ENCODE data around the gene HEATR3.
A peak's percentile ranks its signal among the peaks of the same experiment; 100 is the strongest.

HEATR3 gene

GRCh38 chr16:50136399-50136798 lies 70.6 kb downstream of the HEATR3 start:
- Histone ChIP-seq H3K4me3 (no peak overlapping the region), H3K9me3 (no peaks in the 10 kb centered on the region), H3K27me3 (ENCODE audit: low read depth) (no peaks in the 10 kb centered on the region), H3K4me1 (no peaks in the 10 kb centered on the region), H3K36me3 (replicated peaks) (no peaks in the 10 kb centered on the region)
- in situ Hi-C loops (cut with MboI; ENCODE audit: low sequenced_read_pairs): no loop called here
- no peak for DNase-seq (ENCODE audit: low spot score in 2 of 2)

- H3K9me3 ChIP-seq: no peaks in the 10 kb centered on the region
- in situ Hi-C loops (cut with MboI; ENCODE audit: low sequenced_read_pairs): no loop called here
- no peak for DNase-seq (ENCODE audit: low spot score in 2 of 2)
- no peaks in the 10 kb centered on the region for H3K36me3 ChIP-seq (replicated peaks)
- no peaks in the 10 kb centered on the region for H3K27me3 ChIP-seq (ENCODE audit: low read depth)
- H3K4me1 ChIP-seq: no peaks in the 10 kb centered on the region
- no peak overlapping the region for H3K4me3 ChIP-seq
Observed at GRCh38 chr16:50137268-50137667, 71.5 kb downstream of the HEATR3 start.

GRCh38 chr16:50139580-50139979 lies 73.8 kb downstream of the HEATR3 start:
- H3K4me3 ChIP-seq: no peak overlapping the region
- H3K36me3 ChIP-seq (replicated peaks): no peaks in the 10 kb centered on the region
- H3K4me1 ChIP-seq: no peaks in the 10 kb centered on the region
- DNase-seq (ENCODE audit: low spot score in 2 of 2): no peak
- H3K27me3 ChIP-seq (ENCODE audit: low read depth): no peaks in the 10 kb centered on the region
- in situ Hi-C loops (cut with MboI; ENCODE audit: low sequenced_read_pairs): no loop called here
- H3K9me3 ChIP-seq: no peaks in the 10 kb centered on the region

- Histone ChIP-seq H3K36me3 (replicated peaks) (no peaks in the 10 kb centered on the region), H3K4me3 (no peak overlapping the region), H3K27me3 (ENCODE audit: low read depth) (no peaks in the 10 kb centered on the region), H3K4me1 (no peaks in the 10 kb centered on the region), H3K9me3 (no peaks in the 10 kb centered on the region)
- in situ Hi-C loops (cut with MboI; ENCODE audit: low sequenced_read_pairs): no loop called here
- no peak for DNase-seq (ENCODE audit: low spot score in 2 of 2)
Observed at GRCh38 chr16:50144211-50144610, 78.4 kb downstream of the HEATR3 start.

- in situ Hi-C loops (cut with MboI; ENCODE audit: low sequenced_read_pairs): no loop called here
Observed at GRCh38 chr16:50146479-50147435, 81.0 kb downstream of the HEATR3 start.

GRCh38 chr16:50151322-50151721 lies 85.6 kb downstream of the HEATR3 start:
- Histone ChIP-seq H3K36me3 (replicated peaks) (no peaks in the 10 kb centered on the region), H3K4me3 (no peak overlapping the region), H3K4me1 (peaks cover 15% of the 10 kb centered on the region), H3K9me3 (no peaks in the 10 kb centered on the region), H3K27me3 (ENCODE audit: low read depth) (no peaks in the 10 kb centered on the region)
- no peak for DNase-seq (ENCODE audit: low spot score in 2 of 2)
- in situ Hi-C loops (cut with MboI; ENCODE audit: low sequenced_read_pairs): no loop called here

More at GRCh38 chr16:50146479-50147435, 81.0 kb downstream of the HEATR3 start:
- no peaks in the 10 kb centered on the region for H3K4me1 ChIP-seq
- no peaks in the 10 kb centered on the region for H3K27me3 ChIP-seq (ENCODE audit: low read depth)
- no peak overlapping the region for H3K4me3 ChIP-seq
- H3K36me3 ChIP-seq (replicated peaks): no peaks in the 10 kb centered on the region
- DNase-seq (ENCODE audit: low spot score in 2 of 2): no peak
- no peaks in the 10 kb centered on the region for H3K9me3 ChIP-seq

GRCh38 chr16:50151756-50152155 lies 86.0 kb downstream of the HEATR3 start:
- in situ Hi-C loops (cut with MboI; ENCODE audit: low sequenced_read_pairs): no loop called here

GRCh38 chr16:50152351-50152806 lies 86.6 kb downstream of the HEATR3 start:
- DNase-seq (ENCODE audit: low spot score in 2 of 2): peak; percentile 17 to 54
- Histone ChIP-seq H3K27me3 (ENCODE audit: low read depth) (no peaks in the 10 kb centered on the region), H3K36me3 (replicated peaks) (no peaks in the 10 kb centered on the region), H3K4me1 (peaks cover 15% of the 10 kb centered on the region), H3K9me3 (no peaks in the 10 kb centered on the region), H3K4me3 (peak overlapping the region; percentile 76)
- in situ Hi-C loops (cut with MboI; ENCODE audit: low sequenced_read_pairs): no loop called here

More at GRCh38 chr16:50151756-50152155, 86.0 kb downstream of the HEATR3 start:
- no peak overlapping the region for H3K4me3 ChIP-seq
- peaks cover 15% of the 10 kb centered on the region for H3K4me1 ChIP-seq
- no peaks in the 10 kb centered on the region for H3K36me3 ChIP-seq (replicated peaks)
- DNase-seq (ENCODE audit: low spot score in 2 of 2): no peak
- no peaks in the 10 kb centered on the region for H3K9me3 ChIP-seq
- no peaks in the 10 kb centered on the region for H3K27me3 ChIP-seq (ENCODE audit: low read depth)

GRCh38 chr16:50152807-50153595 lies 87.2 kb downstream of the HEATR3 start, which contains the start of gene TENT4B:
TSS of gene TENT4B (plus strand) at chr16:50153306. CDS start at chr16:50153622, 316 bp downstream.
- H3K4me1 ChIP-seq: peaks cover 15% of the 10 kb centered on the region
- in situ Hi-C loops (cut with MboI; ENCODE audit: low sequenced_read_pairs): no loop called here
- DNase-seq (ENCODE audit: low spot score in 2 of 2): peak; percentile 74 to 90
- peak within 1 kb of the TSS; percentile 76 for H3K4me3 ChIP-seq
- H3K36me3 ChIP-seq (replicated peaks): no peaks in the 10 kb centered on the region
- H3K9me3 ChIP-seq: no peaks in the 10 kb centered on the region
- no peaks in the 10 kb centered on the region for H3K27me3 ChIP-seq (ENCODE audit: low read depth)

- peak in 1 of 2 experiments; percentile 24 for DNase-seq (ENCODE audit: low spot score in 2 of 2)
- Histone ChIP-seq H3K9me3 (no peaks in the 10 kb centered on the region), H3K4me1 (peaks cover 15% of the 10 kb centered on the region), H3K27me3 (ENCODE audit: low read depth) (no peaks in the 10 kb centered on the region), H3K36me3 (replicated peaks) (no peaks in the 10 kb centered on the region), H3K4me3 (peak overlapping the region; percentile 71)
- in situ Hi-C loops (cut with MboI; ENCODE audit: low sequenced_read_pairs): no loop called here
Observed at GRCh38 chr16:50153596-50154419, 88.0 kb downstream of the HEATR3 start.

- H3K4me3 ChIP-seq: peak overlapping the region; percentile 71
- no peaks in the 10 kb centered on the region for H3K36me3 ChIP-seq (replicated peaks)
- peaks cover 15% of the 10 kb centered on the region for H3K4me1 ChIP-seq
- in situ Hi-C loops (cut with MboI; ENCODE audit: low sequenced_read_pairs): no loop called here
- H3K9me3 ChIP-seq: no peaks in the 10 kb centered on the region
- H3K27me3 ChIP-seq (ENCODE audit: low read depth): no peaks in the 10 kb centered on the region
- DNase-seq (ENCODE audit: low spot score in 2 of 2): peak in 1 of 2 experiments; percentile 29
Observed at GRCh38 chr16:50154420-50154950, 88.7 kb downstream of the HEATR3 start.

- no peaks in the 10 kb centered on the region for H3K36me3 ChIP-seq (replicated peaks)
- peak overlapping the region; percentile 71 for H3K4me3 ChIP-seq
- DNase-seq (ENCODE audit: low spot score in 2 of 2): peak in 1 of 2 experiments; percentile 67
- H3K4me1 ChIP-seq: peaks cover 15% of the 10 kb centered on the region
- H3K9me3 ChIP-seq: no peaks in the 10 kb centered on the region
- no peaks in the 10 kb centered on the region for H3K27me3 ChIP-seq (ENCODE audit: low read depth)
- in situ Hi-C loops (cut with MboI; ENCODE audit: low sequenced_read_pairs): no loop called here
Observed at GRCh38 chr16:50155925-50156324, 90.2 kb downstream of the HEATR3 start.

All from HAP-1 (cell line).